ENCODE measurements around the gene PPP1R14C. TPM values are rescaled to one million over a fixed set of nuclear protein-coding genes. Genes with fewer than 3 reads are reported as not detected.

The PPP1R14C gene
- total RNA-seq, 4 donors from 2014 or later: 2.1 to 2.9 TPM; not detected in 2

GRCh38 chr6:150286460-150286859 is 143.6 kb downstream of the PPP1R14C start:
- no peak for TF ChIP-seq POLR2A (IDR thresholded peaks at IDR 0.05)
- no peak overlapping the region for H3K27ac ChIP-seq
- intact Hi-C loops (cut with DNase I; ENCODE audit: low total_unique reads): no loop called here

DNA sequence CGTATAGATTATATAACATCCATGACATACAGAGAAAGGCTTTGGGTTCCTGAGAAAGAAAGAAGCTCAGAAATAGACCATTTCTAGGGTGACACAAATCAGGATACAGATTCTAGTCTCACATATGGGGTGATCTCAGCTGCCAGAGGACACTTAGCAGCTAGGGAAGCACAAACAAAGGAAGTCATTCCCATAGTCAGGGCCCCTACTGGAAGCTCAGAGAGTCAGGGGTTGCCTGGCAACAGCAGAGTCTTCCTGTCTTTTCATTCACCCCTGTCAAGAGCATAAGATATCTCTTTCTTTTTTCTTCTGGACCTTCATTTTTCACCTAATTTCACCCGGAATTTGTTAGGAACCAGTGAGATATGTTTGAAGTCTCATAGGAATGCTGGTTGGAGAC is 144.1 kb downstream of the PPP1R14C start:
- H3K4me1 ChIP-seq: no peaks in the 10 kb centered on the region
- no peak overlapping the region for H3K4me3 ChIP-seq
- no peaks in the 10 kb centered on the region for H3K27me3 ChIP-seq
- TF ChIP-seq CTCF (IDR thresholded peaks at IDR 0.05) (no peak), POLR2A (IDR thresholded peaks at IDR 0.05) (no peak)
- no peaks in the 10 kb centered on the region for H3K36me3 ChIP-seq
- intact Hi-C loops (cut with DNase I; ENCODE audit: low total_unique reads): no loop called here
- H3K9me3 ChIP-seq: no peaks in the 10 kb centered on the region
- no peak for DNase-seq
- H3K27ac ChIP-seq: no peak overlapping the region

More at GRCh38 chr6:150286460-150286859, 143.6 kb downstream of the PPP1R14C start:
- Histone ChIP-seq H3K9me3 (no peaks in the 10 kb centered on the region), H3K4me3 (no peak overlapping the region), H3K27me3 (no peaks in the 10 kb centered on the region), H3K36me3 (no peaks in the 10 kb centered on the region), H3K4me1 (no peaks in the 10 kb centered on the region)
- no peak for DNase-seq

DNA sequence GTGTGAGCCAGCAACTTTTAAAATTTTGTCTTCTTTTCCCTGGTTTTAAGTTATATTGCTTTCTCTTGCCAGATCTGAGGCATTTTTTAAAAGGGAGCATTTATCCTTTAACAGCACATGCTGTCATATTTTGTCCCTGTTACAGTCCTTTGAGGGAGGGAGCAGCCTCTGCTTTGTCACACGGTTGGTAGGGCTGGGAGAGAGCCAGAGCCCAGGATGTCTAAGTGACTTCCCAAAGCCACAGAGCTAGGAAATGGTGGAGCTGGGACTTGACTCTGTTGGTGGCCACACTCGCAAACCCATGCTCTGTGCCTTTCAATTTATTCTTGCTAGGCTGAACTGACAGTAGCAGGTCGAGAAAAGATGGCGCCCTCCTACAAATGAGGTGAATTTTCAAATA is 145.6 kb downstream of the PPP1R14C start:
- intact Hi-C loops (cut with DNase I; ENCODE audit: low total_unique reads): no loop called here
- Histone ChIP-seq H3K27ac (no peak overlapping the region), H3K4me3 (no peak overlapping the region), H3K9me3 (no peaks in the 10 kb centered on the region), H3K27me3 (no peaks in the 10 kb centered on the region), H3K4me1 (no peaks in the 10 kb centered on the region), H3K36me3 (no peaks in the 10 kb centered on the region)
- TF ChIP-seq CTCF (IDR thresholded peaks at IDR 0.05) (no peak), POLR2A (IDR thresholded peaks at IDR 0.05) (no peak)
- DNase-seq: no peak

GRCh38 chr6:150289454-150290071 is 146.7 kb downstream of the PPP1R14C start:
- intact Hi-C loops (cut with DNase I; ENCODE audit: low total_unique reads): no loop called here
- TF ChIP-seq CTCF (IDR thresholded peaks at IDR 0.05) (no peak), POLR2A (IDR thresholded peaks at IDR 0.05) (no peak)
- no peak overlapping the region for H3K27ac ChIP-seq

DNA sequence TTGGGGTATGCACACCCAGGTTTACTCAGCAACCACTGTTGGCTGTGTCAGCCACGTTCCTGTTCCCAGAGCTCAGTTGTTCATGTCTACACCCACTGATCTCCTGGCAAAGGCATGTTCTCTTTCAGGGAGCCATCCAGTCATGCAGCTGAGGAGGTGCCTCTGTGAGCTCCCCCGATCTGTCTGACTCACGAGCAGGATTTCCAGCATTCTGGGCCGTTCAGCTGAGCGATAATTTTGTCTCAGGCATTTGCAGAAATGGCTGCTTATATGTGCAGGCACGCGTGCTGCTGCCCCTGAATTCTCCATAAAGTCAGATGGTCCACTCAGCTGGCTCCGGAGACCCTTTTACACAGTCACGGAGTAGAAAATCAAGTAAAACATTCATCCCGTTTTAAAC is 147.6 kb downstream of the PPP1R14C start:
- no peaks in the 10 kb centered on the region for H3K4me1 ChIP-seq
- intact Hi-C loops (cut with DNase I; ENCODE audit: low total_unique reads): no loop called here
- H3K27me3 ChIP-seq: no peaks in the 10 kb centered on the region
- H3K9me3 ChIP-seq: no peaks in the 10 kb centered on the region
- H3K27ac ChIP-seq: no peak overlapping the region
- H3K4me3 ChIP-seq: no peak overlapping the region
- no peaks in the 10 kb centered on the region for H3K36me3 ChIP-seq
- no peak for DNase-seq
- TF ChIP-seq POLR2A (IDR thresholded peaks at IDR 0.05): no peak

More at GRCh38 chr6:150289454-150290071, 146.7 kb downstream of the PPP1R14C start:
- H3K9me3 ChIP-seq: no peaks in the 10 kb centered on the region
- no peaks in the 10 kb centered on the region for H3K4me1 ChIP-seq
- no peak overlapping the region for H3K4me3 ChIP-seq
- H3K27me3 ChIP-seq: no peaks in the 10 kb centered on the region
- no peaks in the 10 kb centered on the region for H3K36me3 ChIP-seq
- no peak for DNase-seq

GRCh38 chr6:150291968-150292710 is 149.3 kb downstream of the PPP1R14C start:
- H3K36me3 ChIP-seq: no peaks in the 10 kb centered on the region
- TF ChIP-seq CTCF (IDR thresholded peaks at IDR 0.05) (no peak), POLR2A (IDR thresholded peaks at IDR 0.05) (no peak)
- intact Hi-C loops (cut with DNase I; ENCODE audit: low total_unique reads): no loop called here
- H3K4me1 ChIP-seq: no peaks in the 10 kb centered on the region
- H3K27me3 ChIP-seq: no peaks in the 10 kb centered on the region
- no peak for DNase-seq
- H3K27ac ChIP-seq: no peak overlapping the region
- H3K9me3 ChIP-seq: peaks cover 0 to 1% of the 10 kb centered on the region in 2 donors
- no peak overlapping the region for H3K4me3 ChIP-seq

Data from uterus (tissue), 4 donors.